ENCODE data around the gene AGXT.

AGXT gene

DNA sequence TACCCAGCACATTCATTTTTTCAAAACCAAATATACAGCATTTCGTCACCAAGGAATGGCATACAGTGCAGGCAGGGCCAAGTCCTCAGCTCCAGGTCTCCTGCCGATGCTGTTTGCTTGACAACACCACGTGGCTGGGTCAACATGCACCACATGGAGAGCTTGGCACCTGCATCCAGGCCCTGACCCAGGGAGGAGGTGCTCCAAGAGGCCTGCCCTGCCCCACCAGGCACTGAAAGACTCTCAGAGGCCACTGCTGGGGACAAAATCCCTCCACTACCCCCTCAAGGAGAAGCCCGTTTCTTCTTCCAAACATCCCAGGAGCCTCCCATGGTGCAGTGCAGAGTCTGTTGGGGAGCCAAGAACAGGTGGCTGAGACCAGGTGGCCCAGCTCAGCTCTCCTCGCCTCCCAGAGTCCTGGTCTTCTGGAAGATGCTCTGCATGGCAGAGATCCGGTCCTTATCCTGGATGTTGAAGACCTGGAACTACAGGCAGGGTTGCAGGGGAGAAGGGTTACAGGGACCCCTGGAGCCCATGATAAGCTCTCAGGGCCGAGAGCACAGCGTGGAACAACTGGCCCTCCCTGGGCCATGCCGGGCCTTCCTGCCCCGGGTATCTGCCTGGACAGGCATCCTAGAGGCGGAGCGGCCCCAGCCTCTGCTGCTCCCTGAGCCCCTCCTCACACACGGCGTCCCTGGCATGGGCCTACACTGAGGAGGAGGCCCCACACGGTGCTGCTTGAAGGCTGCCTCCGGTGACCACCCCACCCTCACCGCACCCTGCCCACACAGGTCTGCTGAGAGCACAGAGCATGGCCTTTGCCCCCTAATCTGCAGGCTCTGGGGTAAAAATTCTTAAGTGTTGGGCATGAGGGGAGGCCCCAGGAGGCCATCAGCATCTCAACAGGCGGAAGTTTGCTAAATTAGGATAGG lies 18.3 kb downstream of the AGXT start:
- DNase-seq = no peak

DNA sequence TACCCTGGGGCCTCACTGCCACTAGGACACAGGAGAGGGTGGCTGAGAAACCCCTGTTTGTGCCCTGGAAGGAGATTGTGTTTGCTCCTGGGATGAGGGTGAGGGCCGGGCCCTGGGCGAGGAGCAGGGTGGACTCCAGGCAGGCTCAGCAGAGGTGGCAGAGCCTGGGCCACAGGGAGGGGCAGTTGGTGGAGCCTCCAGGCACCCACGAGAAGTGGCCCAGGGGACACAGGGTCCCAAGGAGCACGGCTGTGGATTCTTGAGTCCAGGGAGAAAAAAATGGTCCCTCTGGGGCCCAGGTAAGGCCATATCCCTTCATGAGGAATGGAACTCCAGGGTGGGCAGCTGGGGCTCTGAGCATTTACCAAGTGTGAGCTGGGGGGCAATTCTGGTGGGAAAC lies 19.0 kb downstream of the AGXT start:
- DNase-seq = no peak

DNA sequence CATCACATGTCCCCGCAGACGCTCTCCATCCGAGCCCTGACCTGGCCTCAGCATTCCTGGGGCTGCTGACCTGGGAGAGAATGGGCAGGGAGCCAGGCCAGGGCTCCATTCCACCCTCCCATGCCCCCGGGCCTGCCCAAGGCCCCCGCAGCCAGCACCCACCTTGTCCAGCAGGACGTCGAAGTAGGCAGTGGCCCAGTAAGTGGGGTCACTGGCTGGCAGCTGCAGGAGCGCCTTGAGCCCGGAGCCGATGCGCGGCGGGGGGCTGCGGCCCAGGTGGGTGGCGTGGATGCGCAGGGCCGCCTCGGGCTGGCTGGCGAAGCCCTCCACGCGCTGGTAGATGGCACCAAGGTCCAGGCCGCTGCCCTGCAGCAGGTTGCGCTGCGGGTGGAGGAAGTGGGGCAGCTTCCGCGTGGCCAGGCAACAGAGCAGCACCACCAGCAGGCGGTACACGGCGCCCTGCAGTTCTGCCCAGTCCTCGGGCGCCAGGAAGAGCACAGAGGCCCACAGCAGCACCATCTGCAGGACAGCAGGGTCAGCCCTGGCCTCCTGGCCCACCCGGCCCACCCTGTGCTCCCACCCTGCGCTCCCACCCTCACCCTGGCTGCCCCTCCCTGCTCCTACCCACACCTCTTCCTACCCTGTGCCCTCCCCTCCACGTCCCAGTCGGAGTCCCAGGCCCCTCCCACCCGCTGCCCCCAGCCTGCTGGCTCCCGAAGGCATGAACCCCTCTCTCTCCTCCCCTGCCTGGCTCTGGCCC lies 19.7 kb downstream of the AGXT start:
- no peak for DNase-seq

DNA sequence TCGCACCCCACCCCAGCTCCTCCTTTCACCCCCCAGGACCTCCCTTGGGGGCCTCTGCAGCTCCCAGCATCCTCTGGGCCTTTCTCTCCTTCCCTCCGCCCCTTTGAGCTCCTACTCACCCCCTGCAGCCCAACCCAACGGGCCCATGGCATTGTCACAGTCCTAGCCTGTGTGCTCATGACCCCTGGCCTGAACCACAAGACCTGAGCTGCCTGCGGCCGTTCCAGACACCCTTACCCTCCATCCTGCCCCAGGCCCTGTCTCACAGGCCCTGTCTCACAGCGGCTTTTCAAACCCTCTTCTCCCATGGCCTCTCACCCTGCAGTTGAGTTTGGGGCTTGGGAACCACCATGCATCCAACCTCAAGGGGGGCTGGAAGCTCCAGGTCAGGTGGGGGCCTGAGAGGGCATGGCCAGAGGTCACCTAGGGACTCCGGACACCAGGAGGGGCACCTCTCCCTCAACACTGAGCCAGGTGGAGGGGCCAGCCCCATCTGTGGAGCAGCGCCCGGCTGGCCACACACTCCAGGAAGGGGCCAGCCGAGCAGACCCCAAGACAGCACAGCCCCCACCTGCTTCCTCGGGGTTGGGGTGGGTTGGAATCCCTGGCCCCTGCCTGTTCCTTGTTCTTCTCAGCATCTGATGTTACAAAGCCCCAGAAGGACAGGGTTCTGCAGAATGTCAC lies 20.4 kb downstream of the AGXT start:
- no peak for DNase-seq

DNA sequence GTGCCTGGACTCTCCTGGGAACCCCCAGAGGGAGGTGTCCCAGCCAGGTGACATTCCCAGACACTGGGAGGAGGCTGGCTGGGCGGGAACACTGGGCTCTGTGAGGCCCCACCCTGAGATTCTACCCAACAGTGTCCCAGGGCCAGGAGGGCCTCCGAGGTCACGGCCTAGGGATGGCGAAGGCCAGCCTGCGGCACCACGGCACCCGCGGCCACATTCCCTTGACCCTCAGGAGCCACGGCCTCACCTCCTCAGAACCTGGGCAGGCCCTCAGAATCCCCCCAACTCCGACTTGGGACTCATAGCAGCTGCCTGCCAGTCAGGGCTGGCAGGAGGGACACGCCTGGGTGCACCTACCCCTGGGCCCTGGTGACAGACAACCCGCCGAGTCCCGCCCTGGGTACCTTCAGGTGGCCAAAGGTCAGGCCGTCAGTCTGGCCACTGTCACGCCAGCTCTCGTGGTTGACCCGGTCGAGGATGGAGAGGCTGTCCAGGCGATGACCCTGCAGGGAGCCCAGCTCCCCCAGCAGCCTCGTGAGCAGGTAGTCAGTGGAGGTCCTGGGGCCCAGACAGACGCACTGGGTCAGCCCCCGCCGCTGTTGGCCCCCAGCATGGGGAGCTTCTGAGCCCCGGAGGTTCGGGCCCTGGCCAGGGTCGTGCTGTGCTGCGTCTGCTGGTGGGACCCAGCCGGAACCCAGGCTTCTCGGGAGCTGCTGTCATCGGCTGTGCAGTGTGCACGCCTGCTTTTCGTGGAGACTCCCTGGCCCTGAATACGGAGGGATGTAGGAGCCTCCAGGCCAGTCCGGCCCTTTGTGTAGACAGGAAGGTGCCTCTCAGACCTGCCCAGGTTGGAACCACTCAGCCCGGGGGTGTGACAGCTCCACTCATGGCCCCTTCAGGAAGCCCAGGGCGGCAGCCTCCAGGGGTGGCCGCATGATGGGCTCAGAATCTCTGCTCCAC lies 21.3 kb downstream of the AGXT start:
- no peak for DNase-seq

DNA sequence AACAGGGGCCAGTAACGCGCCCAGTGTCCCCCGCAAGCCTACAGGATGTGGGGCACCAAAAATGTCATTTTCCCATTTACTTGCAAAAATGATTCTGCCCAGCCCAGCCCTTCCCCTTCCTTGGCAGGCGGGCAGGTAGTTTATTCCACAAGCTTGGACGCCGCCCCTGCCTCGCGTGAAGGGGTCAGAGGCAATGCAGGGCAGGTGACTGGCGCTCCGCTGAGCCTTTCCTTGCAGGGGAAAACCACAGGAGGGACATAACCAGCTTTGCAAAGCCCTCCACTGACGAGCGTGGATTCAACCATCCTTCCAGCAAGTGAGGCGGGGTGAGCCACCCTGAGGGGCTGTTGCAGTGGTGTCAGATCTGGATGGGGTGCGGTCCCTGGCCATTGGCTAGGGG lies 22.1 kb downstream of the AGXT start:
- DNase-seq = no peak

DNA sequence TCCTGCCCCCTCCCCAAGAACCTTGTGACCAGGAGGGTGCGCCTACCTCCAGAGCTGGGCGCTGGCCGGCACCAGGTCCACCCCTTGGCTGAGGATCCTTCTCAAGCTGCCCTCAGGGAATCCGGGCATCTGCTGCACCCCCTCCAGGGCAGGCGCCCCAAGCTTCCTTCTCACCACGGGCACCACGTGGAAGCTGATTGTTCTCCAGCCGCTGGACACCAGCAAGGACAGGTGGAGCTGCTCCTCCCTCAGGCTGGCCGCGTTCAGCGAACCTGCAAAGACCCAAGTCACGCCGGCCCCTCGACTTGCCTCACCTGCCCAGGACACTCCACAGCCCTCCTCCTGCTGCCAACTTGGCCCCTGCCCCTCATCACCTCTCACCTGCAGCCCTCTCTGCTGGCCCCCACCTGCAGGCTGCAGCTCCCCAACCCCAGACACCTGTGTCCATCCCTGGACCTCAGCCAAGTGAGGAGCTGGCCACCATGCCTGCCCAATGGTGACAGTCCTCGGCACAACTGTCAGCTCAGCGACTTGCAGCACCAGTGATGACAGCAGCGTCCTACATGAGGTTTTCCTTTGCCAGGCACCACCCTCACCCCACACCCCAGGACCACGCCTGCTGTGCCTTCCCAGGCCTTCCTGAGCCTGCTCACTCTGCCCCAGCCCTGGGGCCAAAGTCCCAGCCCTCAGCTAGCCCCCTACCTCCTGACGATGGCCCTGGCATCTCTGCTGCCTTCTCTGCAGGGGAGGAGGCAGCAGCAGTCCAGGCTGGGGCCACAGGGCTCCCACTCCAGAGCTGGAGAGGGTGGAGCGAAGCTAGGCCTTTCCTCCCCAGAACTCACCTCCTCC lies 23.1 kb downstream of the AGXT start:
- no peak for DNase-seq

DNA sequence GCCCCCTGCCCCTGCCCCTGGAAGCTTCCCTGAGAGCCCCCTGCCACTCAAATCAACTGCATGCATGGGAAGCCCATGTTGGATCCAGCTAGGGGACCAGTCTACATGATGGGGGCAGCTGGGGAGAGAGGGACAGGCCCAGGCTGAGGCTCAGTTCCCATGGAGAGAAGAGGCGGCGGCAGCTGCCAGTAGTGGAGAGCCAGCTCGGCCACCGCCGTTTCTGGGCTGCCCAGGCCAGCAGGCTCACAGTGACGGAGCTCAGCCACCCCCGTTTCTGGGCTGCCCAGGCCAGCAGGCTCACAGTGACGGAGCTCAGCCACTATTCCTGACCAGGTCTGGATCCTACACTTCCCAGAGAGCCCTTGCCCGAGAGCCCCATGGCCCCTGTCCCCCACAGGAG lies 23.7 kb downstream of the AGXT start:
- DNase-seq = no peak

DNA sequence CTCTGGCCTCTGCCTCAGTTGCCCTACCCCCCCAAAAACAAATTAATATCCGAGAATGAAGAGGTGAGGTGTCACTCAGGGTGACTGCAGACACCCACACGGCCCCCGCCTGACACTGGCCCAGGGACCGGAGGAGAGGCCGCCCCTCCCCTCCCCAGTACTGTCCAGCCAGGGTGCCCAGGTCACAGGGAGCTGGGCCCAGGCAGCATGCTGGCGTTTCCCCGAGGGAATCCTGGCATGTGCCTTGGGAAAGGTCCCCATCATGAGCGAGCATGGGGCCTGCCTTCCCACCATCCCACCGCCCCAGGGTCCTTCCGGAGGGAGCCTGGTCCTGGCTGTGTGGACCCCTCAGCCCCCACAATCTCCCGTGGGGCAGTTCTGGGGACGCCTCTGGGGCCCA lies 24.3 kb downstream of the AGXT start:
- no peak for DNase-seq

DNA sequence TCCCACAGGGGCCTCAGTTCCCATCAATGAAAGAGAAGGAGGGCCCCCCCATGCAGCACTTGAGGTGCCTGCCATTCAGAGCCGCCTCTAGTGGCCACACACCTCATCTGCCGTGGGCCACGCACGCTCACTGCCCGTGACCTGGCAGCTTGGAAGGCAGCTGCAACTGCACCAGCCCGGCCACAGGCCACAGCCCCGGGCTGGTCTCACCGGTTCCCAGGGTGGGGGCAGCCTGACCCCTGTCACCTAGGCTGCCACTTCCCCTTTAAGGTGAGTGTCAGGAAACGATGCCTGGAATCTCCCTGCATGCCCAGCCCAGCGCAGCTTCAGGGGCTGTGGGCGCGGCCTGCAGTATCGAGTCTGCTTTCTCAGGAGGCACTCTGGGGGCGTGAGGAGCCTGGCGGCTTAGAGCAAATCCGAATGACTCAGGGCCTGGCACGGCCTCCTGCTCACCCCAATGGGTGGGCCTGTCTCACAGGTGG lies 24.8 kb downstream of the AGXT start:
- DNase-seq = peak; percentile 96

DNA sequence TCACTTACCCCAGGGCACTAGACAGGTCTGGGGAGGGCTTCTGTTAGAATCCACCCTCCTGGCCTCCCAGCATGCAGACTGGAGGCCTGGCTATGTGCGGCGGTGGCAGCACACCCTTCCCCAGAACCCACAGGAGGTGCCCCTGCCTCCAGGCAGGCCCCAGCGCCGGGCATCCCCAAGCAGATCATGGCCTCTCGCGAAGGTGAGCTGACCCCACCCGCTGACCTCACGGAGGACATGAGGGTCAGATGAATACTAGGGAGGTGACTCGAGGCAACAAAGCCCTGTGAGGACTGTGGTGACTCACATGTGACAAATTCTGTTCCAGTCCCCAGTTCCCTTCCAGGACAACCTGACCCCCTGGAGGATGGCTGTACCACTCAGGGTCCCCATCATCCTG lies 25.4 kb downstream of the AGXT start:
- no peak for DNase-seq

DNA sequence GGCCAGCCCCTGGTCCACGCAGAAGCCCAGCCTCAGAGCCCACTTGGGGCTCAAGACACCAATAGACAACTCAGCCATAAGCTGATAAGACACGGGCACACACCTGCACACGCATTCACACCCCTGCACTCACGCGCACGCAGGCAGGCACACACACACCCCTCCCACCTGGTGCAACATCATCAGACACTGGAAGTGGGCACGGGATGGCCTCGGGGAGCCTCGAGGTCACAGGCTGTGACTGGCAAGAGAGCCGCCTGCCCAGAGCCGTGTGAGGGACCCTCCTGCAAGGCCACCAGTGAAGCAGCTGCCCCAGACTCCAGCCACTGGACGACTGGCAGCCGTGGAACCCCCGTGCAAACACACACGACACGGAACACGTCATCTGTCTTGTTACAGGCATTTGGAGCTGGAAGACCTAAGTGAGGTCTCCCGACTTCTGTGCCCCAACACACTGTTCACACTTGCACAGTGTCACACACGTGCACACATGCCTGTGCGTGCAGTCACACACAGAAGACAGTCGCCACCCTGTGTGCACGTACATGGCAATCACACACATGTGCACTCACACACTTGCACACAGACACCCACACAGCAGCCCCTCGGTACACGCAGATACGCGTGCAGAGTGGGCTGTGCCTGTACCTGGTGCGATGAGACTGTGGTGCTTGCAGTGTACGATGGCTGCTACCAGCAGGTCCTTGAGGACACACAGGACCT lies 26.4 kb downstream of the AGXT start:
- no peak for DNase-seq

DNA sequence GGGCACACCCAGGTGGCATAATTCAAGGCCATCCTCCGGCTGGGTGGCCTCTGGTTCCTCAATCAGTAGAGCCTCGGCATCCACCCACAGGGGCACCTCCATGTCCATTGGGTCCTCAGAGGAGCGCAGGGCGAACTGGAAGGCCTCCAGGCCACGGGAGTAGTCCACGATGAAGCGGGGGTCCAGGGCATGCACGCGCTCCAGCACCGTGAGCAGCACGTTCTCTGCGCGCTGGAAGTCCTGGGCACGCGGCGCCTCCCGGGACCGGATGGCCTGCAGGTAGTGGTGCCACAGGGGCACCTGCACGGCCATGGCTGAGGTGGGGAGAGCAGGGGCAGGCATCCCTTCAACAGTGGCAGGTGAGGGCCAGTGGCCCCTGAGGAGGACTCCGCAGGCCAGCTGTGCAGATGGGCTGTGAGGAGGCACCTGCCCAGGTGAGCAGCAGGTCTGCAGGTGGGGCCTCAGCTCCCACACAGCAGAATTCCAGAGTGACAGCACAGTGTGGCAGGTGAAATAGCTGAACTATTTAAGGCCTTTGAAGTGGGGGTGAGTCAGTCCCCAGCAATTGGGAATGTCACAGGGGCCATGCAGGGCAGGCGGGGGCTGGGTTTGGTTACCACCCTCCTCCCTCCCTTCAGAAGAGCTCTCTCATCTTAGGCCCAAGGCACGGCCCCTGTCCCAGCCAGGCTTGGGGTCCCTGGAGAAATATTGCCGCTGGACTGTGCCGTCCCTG lies 27.2 kb downstream of the AGXT start, which contains the start of gene MAB21L4:
MAB21L4 (minus strand) TSS at position 501 of the 733 bp plus-strand sequence; CDS start at position 342, 159 bp downstream.
- DNase-seq = peak; percentile 87

DNA sequence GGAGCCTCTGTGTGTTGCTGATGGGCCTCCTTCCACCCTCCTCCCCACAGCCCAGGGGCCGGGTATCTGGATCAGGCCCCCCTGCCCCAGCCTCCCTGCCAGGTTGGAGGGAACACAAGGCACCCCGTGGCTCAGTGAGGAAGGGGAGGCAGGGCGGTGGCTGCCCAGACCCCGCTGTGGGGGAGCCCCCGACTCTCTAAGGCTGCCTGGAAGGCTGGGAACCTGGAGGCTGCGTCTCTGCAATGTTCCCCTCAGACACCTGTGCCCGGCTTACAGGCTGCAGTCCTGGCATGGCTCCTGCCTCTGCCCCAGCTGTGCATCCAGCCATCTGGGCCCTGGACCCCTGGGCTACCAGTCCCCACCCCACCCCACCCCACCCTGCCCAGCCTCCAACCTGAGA lies 27.8 kb downstream of the AGXT start:
- DNase-seq = no peak

DNA sequence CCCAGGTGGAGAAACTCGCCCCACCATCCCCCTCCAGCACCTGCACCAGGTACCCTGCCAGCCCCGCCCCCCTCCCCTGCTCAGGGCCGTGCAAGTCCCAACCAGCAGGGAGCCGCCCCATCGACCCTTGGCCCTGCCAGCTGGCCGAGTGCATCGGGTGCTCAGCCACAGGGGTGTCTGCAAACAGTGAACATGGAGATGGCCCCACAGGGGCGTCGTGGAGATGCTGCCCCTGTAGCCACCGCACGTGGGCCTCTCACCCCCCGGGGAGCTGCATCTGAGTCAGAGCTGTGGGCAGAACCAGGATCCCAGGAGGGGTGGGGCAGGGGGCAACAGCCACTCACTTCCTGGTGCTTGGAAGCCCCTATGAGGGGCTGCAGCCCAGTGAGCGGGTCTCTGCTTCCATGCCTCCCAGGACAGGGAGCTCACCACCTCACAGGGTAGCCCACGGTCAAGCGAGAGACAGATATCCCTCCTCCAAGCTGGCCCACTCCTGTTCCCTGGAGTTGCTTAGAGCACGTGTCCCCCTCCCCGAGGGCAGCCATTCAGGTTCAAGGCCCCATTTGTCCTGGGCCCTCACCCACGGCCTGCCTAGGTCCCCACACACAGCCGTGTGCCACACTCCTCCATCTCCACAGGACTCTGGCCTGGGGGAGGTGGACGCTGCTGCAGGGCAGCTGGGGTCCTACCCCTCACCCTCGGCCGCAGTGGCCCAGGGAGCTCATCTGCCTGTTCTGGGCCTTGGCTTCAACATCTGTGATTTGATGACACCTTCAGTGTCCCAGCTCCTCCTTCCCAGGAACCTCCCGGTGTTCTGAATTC lies 28.5 kb downstream of the AGXT start:
- no peak for DNase-seq

DNA sequence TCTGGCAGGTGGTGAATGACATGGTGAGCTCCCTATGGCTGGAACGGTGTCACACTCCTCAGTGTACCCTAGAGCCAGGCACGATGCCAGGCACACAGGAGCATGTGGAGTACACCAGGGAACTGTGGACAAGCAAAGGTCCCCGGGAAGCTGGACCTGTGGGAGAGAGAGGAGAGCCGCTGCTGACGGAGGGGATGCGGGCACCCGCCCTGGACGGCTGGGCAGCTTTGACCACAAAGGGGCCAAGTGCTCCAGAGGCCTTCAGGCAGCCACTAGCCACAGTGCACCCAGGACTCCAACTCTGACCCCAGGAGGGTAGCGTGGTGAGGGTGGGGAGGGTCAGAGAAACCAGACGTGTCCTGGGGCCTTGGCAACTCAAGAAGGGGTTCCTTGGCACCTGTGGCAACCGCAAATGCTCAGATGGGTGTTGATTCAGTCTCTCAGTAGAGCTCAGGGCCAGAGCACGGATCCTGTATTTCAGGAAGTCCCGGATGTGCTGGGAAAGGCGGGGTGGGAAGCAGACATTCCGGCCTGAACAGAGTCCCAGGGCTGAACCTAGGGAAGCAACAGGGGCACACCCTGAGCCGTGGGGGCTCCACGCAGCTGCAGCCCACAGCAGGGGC lies 29.6 kb downstream of the AGXT start:
- DNase-seq = peak; percentile 73

DNA sequence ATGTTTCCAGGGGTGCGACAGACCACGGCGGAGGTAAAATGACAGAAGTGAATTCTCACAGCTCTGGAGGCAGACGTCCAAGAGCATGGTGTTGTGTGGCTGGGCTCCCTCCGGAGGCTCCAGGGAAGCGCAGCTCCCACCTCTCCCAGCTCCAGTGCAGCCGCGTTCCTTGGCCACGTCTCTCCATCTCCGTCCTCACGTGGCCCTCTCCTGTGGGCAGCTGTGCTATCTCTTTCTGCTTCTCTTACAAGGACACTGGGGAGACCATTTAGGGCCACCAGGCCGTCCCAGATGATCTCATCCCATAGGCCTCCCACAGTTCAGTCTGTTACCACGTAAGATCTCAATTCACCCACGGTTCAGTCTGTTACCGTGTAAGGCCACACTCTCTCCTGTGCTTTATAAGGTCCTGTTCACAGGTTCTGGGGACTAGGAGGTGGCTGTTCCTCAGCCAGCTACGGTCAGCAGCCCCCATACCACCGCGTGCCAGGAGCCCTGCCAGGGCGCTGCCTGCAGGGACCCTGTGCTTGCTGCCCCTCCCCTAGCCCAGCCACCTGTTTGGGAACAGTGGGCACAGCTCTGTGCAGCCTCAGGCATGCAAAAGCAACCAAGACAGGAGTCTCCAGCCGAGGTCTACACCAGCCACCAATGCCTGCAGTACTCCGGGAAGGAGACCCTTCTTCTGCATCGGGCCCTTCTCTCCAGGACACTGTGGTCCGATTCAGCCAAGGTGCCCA lies 30.3 kb downstream of the AGXT start:
- no peak for DNase-seq

DNA sequence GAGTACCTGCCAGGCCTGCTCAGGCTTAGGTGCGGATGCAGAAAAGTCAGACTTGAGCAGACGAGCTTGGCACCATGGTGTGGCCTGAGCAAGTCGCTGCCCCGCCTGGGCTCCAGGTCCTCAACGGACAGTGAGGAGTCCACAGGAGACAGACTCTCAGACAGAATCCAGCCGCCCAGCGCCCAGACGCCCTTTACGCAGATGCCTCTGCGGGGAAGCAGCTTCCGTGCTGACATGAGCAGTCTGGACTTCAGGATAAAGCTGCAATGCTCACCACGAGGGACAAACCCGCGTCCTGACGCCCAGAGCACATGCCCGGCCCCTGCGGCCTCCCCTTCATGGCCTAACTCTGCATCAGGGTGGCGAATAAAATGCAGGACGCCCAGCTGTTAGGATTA lies 30.8 kb downstream of the AGXT start:
- DNase-seq = no peak
